GM15510 (cell line): ENCODE results near the gene ZNF564.

Source experiments
- POLR2A ChIP-seq: IDR thresholded peaks from 3 replicates; pipeline ENCODE4 v1.6.1; 2011; ENCODE audit warnings: borderline replicate concordance; ENCODE audit not compliant: insufficient read length; ENCODE audit errors: extremely low read depth

The ZNF564 gene

DNA sequence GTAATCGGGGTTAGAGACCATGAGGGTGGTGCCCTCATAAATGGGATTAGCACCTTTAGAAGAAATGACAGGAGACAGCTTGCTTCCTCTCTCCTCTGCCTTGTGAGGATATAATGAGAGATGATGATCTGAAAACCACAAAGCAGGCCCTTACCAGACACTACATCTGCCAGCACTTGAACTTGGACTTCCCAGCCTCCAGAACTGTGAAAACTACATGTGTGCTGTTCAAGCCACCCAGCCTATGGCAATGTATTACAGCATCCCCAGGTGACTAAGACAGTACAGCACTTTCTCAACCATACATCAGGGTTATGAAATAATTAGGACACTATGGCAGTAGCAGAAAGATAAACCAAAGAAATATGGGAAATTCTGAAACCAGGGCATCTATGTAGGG, 7.4 kb downstream of the ZNF564 start:
- TF ChIP-seq POLR2A = no peak

DNA sequence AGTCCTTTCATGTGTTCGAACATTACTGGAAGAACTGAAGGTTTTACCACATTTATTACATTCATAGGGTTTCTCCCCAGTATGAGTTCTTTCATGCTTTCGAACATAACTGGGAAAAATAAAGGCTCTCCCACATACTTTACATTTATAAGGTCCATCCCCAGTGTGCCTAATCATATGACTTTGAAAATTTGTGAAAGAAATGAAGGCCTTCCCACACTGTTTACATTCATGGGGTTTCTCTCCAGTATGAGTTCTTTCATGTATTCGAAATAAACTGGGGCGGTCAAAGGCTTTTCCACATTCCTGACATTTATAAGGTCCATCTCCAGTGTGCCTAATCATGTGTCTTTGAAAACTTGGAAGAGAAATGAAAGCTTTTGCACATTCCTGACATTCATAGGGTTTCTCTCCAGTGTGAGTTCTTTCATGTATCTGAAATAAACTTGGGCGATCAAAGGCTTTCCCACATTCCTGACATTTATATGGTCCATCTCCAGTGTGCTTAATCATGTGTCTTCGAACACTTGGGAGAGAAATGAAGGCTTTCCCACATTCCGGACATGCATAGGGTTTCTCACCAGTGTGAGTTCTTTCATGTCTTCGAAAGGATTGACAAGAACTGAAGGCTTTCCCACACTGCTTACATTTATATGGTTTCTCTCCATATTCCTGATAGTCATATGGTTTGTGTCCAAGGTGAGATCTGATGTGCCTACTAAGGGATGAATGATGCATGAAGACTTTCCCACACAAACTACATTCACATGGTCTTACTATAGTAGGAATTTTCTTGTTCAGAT, 24.0 kb downstream of the ZNF564 start:
- TF ChIP-seq POLR2A = no peak

DNA sequence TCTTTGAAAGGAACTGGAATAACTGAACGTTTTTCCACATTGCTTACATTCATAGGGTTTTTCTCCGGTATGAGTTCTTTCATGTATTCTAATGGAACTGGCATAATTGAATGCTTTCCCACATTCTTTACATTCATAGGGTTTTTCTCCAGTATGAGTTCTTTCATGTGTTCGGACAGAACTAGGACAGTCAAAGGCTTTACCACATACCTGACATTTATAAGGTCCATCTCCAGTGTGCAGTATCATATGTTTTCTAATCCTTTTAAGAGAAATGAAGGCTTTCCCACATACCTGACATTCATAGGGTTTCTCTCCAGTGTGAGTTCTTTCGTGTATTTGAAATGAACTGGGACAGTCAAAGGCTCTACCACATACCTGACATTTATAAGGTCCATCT, 24.7 kb downstream of the ZNF564 start:
- no peak for TF ChIP-seq POLR2A

- no peak for TF ChIP-seq POLR2A
Observed at GRCh38 chr19:12521996-12522395, 29.3 kb downstream of the ZNF564 start.

- TF ChIP-seq POLR2A = no peak
Observed at GRCh38 chr19:12513531-12514061, 37.7 kb downstream of the ZNF564 start.

DNA sequence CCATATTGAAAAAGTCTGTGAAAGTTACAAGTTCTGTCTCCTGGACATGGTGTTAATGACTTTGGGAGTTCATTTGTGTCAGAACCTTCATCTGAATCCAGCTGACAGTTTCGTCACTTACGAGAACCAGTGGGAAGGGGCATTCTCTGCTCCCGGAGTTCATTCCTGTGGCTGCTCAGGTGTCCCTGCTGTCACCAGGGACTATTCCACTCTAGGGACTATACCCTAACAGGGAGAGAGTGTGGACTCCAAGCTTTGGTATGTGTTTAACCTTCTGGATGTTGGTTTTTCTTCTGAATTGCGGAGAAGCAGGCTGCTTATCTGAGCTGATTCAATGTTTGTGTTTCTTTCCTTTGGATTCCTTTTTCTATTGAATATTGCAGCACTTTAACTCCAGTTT, 54.2 kb downstream of the ZNF564 start:
- TF ChIP-seq POLR2A = no peak

GRCh38 chr19:12496480-12496879, 54.8 kb downstream of the ZNF564 start:
- TF ChIP-seq POLR2A = no peak

DNA sequence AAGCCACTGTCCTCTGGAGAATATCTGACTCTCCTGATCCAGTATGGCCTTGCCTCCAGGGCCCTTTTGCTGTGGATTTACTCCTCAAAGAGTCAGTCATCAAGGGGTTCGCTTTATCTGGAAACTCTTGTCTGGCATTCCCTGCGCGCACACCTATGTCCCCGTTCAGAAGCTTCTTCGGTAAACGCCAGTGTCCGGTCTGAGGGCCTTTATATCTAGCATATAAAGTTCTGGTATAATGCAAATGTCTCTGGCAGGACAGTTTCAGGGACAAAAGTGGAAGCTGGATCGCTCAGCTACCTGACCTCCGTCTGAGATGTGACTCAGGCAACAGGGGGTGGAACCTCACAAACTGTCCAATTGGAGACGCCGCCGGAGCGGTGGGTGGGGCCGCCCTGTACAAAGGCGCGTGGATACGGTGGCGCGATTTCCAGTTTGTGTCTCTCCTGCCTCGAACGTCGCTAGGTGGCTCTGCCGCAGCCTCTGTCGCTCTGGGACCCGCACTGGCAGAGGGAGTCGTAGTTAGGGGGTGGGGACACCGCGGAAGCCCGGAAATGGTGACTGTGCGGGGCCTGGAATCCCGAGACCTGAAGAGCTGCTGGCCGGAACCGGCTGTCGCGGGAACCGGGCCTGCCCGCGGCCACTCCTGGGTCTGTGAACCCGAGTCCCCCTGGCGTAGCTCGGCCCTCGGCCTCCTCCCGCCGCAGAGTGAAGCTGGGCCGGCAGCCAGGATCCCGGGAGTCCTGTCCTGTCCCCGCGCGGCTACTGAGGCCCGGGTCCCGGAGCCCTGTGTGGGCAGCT, 56.1 kb downstream of the ZNF564 start:
- peak; percentile 62 for TF ChIP-seq POLR2A

GRCh38 chr19:12494260-12494860, 56.9 kb downstream of the ZNF564 start:
- TF ChIP-seq POLR2A = no peak

DNA sequence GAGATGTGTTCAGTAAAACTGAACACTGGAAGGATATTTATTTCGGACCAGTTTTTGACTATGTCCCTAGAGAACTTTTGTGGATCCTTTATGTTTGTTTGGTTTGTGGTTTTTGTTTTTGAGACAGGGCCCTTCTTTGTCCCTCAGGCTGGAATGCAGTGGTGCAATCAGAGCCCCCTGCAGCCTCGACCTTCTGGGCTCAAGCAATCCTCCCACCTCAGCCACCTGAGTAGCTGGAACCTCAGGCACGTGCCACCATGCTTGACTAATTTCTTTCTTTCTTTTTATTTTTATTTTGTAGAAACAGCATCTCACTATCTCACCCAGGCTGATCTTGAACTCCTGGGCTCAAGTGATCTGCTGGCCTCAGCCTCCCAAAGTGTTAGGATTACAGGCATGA, 65.7 kb downstream of the ZNF564 start:
- no peak for TF ChIP-seq POLR2A

- no peak for TF ChIP-seq POLR2A
Observed at GRCh38 chr19:12485052-12485416, 66.2 kb downstream of the ZNF564 start.

- TF ChIP-seq POLR2A = peak; percentile 90
Observed at GRCh38 chr19:12484371-12485051, 66.8 kb downstream of the ZNF564 start, which contains the start of gene ZNF709. ZNF709 (minus strand) TSS chr19:12484816; CDS start chr19:12484657, 159 bp downstream.

GRCh38 chr19:12484011-12484370, 67.3 kb downstream of the ZNF564 start:
- no peak for TF ChIP-seq POLR2A

- no peak for TF ChIP-seq POLR2A
Observed at GRCh38 chr19:12482509-12482886, 68.8 kb downstream of the ZNF564 start.
